ENCODE measurements around the gene MAP4.
"Not testable (repeated sequence)": the region's sequence is repeated elsewhere in the genome, so short reads cannot be mapped to it uniquely, and the experiment has no call there.

MAP4 gene

DNA sequence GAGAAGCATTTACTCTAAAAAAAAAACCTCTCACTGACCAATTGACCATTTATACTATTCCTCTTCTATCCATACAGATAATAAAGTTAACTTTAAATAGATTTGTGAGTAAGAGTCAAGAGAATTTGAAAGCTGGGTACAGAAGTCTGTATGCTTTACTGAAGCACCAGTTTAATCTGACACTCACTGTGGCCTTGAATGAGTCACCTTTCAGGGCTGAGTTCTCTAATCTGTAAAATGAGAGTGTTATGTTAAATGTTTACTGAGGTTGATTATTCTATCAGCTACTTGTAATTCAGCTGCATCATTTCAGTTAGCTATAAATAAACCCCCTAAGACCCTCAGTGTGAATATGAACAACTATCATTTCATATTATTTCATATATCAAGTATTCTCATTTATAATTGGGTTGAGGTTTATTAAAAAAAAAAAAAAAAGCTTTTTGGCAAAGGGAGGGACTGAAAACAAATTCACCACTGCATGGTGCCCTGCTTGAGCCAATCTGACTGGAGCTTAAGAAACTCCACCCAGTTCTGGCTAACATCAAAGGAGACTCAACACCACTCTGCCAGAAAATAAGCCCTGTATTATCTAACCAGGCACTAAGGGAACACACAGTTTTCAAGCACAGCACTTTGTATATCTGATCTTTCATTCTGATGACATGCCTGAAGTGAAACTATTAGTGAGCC is 2.8 kb downstream of the MAP4 start:
- no peak for DNase-seq (ENCODE audit: low read depth, low spot score)

DNA sequence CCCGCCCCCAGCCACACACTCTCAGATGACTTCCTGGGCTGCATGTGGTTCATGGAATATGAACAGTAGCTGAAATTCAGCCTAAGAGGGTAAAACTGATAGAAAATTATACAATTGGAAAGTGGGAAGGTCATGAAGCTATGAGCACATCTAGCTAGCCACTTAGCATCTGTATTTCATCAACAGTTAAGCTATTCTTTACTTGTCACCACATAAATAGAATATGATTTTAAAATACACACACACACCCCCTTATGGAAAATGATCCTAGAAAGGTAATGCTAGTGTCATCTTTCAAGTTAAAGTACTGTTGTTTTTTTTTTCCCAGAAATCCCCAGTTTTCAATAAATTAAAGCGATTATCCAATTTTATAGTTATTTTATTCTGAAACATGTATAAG is 3.6 kb downstream of the MAP4 start:
- DNase-seq (ENCODE audit: low read depth, low spot score) = no peak

DNA sequence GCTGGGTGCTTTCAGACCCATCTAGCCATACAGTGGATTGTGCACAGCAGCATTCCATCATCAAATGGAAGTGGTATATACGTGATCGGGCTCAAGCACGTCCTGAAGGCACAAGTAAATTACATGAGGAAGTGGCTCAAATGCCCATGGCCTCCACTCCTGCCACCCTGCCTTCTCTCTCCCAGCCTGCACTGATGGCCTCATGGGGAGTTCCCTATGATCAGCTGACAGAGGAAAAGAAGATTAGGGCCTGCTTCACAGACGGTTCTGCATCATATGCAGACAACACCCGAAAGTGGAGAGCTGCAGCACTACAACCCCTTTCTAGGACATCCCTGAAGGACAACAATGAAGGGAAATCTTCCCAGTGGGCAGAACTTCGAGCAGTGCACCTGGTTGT is 8.2 kb downstream of the MAP4 start:
- not testable (repeated sequence) for DNase-seq (ENCODE audit: low read depth, low spot score)

DNA sequence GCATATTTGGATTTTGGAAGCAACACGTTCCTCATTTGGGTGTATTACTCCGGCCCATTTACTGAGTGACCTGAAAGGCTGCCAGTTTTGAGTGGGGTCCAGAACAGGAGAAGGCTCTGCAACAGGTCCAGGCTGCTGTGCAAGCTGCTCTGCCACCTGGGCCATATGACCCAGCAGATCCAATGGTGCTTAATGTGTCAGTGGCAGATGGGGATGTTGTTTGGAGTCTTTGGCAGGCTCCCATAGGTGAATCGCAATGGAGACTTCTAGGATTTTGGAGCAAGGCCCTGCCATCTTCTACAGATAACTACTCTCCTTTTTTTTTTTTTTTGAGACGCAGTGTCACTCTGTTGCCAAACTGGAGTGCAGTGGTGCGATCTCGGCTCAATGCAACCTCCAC is 8.9 kb downstream of the MAP4 start:
- DNase-seq (ENCODE audit: low read depth, low spot score) = not testable (repeated sequence)

DNA sequence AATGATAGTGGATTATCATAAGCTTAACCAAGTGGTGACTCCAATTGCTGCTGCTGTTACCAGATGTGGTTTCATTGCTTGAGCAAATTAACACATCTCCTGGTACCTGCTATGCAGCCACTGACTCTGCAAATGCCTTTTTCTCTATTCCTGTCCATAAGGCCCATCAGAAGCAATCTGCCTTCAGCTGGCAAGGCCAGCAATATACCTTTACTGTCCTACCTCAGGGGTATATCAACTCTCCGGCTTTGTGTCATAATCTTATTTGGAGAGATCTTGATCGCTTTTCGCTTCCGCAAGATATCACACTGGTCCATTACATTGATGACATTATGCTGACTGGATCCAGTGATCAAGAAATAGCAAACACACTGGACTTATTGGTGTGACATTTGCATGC is 9.4 kb downstream of the MAP4 start:
- not testable (repeated sequence) for DNase-seq (ENCODE audit: low read depth, low spot score)

DNA sequence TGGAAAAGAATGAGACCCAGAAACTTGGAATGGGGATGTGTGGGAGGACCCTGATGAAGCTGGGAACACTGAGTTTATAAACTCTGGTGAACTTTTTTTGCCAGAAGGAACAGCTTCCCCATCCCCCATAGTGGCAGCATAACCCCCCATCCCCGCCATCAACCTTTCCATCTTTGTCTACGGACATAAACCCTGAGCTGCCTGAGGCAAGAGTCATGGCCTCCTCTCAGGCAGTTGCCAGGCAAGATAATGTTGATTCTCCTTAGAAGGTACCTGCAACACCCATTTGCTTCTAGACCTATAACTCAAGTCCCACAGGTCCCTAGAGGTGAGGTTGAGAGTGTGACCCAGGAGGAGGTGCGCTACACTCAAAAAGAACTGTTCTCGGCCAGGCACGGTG is 11.5 kb downstream of the MAP4 start:
- DNase-seq (ENCODE audit: low read depth, low spot score) = no peak

DNA sequence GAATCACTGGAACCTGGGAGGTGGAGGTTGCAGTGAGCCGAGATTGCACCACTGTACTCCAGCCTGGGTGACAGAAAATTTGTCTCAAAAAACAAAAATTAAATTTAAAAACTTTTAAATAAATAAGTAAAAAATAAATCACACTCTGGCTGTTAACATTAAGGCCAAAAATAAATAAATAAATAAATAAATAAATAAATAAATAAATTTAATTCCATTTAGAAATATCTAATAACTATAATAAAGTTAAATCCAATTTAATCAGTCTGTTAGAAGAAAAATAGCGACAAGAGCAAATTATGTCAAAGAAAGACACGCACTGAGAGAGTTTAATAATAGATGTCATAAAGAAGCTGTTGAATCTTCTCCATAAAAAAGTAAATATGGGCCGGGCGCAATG is 13.4 kb downstream of the MAP4 start:
- DNase-seq (ENCODE audit: low read depth, low spot score) = no peak

DNA sequence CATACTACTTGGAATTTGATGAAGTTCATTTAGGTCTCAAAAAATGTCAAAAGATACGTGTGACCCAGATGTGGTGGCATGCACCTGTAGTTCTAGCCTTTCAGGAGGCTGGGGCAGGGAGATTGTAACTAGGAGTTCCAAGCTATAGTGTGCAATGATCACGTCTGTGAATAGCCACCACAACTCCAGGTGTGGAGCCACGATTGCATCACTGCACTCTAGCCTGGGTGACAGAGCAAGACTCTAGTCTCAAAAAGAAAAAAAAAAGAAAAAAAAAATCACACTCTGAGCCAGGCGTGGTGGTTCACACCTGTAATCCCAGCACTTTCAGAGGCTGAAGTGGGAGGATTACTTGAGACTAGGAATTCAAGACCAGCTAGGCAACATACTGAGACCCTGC is 14.2 kb downstream of the MAP4 start:
- DNase-seq (ENCODE audit: low read depth, low spot score) = no peak

DNA sequence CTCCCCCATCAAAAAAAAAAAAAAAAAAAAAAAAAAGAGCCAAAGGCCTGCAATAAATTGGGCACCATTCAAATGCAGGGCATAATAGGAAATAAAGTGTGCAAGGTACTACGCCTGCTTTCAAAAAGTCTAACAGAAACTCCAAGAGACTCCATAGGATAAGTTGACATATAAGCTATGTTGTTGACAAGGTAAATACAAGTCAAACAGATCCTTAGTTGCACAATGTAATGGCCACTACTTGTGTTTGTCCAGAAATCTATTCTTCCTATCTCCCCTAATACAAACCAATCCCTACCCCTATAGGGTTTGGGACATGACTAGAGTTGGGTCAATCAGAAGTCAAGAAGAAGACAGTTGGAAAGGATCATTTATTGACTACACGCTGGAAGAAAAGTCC is 16.0 kb downstream of the MAP4 start:
- no peak for DNase-seq (ENCODE audit: low read depth, low spot score)

DNA sequence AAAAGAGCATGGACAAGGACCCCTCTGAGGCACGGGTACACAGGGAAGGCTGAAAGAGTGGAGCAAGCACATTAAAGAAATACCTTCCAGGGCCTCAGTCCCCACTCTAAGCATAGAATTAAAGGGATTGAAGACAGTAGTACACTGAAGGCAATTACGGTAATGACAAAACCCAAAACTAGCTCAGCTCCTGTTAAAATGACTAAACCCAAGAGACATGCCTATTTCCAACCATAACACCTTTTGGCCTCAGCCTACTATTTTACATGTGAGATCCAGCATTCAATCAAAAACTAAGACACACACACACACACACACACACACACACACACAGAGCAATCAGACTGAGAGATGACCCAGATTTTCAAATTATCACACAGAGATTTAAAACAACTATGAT is 19.8 kb downstream of the MAP4 start:
- DNase-seq (ENCODE audit: low read depth, low spot score) = no peak

DNA sequence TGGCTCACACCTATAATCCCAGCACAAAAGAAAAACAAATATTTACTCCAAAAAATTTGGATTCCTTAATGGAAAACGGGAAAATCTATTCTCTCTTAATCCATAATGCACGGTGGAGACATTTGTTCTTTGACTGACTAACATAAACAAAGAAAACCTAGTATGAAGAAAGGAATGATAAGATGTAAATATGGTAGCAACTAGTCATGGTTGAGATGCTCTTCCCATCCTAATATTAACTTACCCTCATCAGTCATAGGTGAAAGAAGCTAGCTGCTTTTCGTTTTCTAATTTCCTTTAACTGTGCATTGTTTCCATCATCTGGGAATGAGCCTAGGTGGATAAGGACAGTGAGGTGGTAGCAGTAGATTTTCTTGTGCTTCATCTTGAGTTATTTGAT is 22.0 kb downstream of the MAP4 start:
- no peak for DNase-seq (ENCODE audit: low read depth, low spot score)

DNA sequence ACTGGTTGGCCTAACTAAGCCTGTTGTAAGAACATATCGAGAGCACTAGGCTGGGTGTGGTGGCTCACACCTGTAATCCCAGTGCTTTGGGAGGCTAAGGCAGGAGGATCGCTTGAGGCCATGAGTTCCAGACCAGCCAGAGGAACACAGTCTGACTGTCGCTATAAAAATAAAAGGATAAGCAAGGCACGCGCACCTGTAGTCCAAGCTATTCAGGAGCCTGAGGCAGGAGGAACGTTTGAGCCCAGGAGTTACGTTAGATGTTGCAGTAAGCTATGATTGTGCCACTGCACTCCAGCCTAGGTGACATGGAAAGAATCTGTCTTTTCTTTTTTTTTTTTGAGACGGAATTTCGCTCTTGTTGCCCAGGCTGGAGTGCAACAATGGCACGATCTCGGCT is 24.9 kb downstream of the MAP4 start:
- DNase-seq (ENCODE audit: low read depth, low spot score) = no peak

DNA sequence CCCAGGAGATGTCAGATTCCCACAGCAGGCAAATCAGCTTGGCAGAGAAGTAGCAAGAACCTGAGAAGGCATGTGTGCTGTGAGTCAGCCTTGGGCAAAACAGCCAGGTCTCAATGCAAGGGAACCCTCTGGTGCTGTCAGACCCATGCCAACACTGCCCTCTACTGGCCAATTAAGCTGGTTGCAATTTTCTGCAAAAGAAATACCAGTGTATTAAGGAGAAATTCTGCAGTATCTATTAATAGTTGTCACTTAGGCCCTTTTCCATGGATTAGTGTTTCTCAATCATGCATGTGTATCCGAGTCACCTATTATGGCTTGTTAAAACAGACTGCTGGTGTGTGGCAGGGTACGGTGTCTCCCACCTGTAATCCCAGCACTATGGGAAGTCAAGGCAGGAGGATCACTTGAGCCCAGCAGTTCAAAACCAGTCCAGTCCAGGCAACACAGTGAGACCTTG is 26.2 kb downstream of the MAP4 start:
- DNase-seq (ENCODE audit: low read depth, low spot score) = peak; percentile 86

DNA sequence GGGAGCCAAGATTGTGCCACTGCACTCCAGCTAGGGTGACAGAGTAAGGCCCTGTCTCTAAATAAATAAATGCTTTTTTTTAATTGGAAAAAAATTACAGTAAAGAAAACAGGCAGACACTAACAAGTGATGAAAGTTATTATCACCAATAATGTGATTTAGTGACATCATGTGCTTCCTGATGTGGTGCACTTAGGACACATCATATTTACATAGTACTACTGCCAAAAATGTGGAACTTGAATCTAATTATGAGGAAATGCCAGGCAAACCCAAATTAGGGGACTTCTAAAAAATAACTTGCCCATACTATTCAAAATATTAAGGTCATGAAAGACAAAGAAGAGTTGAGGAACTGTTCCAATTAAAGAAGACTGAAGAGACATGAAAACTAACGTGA is 30.8 kb downstream of the MAP4 start:
- DNase-seq (ENCODE audit: low read depth, low spot score) = no peak

DNA sequence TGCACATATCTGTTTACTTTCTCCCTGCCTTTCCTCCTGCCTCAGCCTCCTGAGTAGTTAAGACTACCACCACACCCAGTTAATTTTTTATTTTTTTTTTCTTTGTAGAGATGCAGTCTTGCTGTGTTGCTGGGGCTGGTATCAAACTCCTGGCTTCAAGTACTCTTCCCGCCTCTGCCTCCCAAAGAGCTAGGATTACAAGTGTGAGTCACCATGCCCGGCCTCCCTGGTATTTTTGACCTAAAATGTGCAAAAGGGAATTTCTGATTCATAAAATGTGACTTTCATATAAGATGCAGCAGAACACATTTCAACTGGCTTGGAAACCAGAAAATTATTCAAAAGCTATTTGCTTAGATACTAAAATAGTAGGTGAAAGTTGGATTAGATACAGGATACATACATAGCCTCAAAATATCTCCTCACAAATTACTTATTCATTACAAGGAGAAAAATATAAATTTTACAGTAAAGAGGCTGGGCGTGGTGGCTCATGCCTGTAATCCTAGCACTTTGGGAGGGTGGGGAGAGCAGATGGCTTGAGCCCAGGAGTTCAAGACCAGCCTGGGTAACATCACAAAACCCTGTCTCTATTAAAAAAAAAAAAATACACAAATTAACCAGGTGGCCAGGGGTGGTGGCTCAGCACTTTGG is 32.0 kb downstream of the MAP4 start:
- peak; percentile 46 for DNase-seq (ENCODE audit: low read depth, low spot score)

DNA sequence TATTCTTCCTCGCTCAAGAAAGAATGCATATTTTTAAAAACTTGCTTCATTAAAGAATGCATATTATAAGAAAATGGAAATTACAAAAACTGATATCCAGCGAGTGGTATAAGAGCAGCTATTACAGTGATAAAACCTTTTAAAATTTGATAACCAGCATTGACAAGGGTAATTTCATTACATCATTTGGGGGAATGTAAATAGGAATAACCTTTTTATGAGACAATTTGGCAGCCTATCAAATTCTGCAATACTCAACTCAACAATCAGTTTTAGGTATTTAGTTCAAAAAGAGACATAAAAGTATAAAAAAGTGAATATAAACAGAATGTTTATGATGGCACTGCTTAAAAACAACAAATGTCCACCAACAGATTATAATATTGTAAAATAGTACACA is 35.4 kb downstream of the MAP4 start:
- DNase-seq (ENCODE audit: low read depth, low spot score) = no peak

DNA sequence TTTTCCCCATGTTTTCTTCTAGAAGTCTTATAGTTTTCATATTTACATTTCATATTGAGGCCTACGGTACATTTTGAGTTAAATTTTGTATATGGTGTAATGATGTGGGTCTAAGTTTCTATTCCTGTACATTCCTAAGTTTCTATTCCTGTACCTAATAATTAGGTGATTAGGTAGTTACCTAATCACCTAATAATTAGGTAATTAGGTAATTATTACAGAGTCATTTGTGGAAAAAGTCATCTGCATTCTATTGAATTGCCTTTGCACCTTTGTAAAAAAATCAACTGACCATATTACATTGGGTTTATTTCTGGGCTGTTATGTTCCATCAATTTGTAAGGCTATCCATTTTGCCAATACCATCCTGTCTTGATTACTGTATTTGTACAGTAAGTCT is 37.1 kb downstream of the MAP4 start:
- DNase-seq (ENCODE audit: low read depth, low spot score) = no peak

DNA sequence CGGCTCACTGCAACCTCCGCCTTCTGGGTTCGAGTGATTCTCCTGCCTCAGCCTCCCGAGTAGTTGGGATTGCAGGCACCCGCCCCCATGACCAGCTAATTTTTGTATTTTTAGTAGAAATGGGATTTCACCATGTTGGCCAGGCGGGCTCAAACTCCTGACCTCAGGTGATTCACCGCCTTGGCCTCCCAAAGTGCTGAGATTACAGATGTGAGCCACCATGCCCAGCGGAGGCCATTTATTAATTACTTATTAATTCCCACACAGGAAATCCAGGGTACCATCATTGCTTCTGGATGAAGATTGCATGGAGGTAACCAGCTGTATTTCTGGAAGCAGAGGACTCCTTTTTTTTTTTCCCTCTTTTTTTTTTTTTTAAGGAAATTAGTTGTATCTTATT is 37.8 kb downstream of the MAP4 start:
- DNase-seq (ENCODE audit: low read depth, low spot score) = no peak

DNA sequence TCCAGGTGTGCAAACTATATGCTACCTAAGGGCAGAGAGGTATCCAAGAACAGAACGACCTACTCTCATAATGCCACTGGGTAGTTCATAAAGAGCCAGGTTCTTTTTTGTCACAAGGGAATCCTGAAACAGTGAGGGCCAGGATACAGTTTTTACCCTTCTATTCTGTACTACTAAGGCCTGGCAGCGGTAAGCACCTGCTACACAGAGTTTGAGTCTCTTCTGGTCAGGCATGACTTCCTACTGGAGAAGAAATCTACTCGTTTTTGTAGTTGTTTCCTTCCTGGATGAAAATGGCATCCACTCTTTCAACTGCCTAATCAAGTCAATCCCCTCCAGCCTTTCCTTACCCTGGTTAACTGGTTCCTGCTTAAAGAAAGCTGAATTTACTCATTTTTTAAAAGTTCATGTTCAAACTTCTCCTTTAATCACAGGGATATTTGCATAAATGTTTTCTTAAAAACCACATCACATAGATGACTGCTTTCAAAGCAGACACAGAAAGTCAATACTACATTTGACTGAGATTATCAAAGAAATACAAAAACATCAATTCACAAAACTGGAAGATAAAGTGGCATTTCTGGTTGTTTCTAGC is 40.0 kb downstream of the MAP4 start:
- no peak for DNase-seq (ENCODE audit: low read depth, low spot score)

DNA sequence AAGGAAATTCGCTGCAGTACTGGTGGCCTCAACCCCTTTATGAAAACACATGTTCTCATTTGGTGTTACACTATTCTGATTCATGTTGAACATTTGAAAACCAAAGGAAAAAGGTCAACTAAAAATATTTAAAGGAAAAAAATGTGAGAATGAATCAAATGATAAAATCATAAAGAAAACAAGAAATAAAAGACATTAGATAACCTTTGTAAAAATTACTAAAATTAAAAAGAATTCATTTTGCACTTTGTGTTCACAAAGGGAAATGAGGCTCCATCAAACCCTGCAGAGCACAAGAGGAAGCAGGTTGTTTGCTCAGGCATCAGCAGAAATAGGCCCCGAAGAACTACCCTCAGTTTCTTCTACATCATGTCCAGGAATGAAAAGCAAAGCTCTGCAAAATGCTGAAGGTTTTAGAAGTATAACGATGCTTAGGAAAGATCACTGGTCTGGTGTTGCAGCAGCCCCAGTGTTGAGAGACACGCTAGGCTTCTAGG is 41.2 kb downstream of the MAP4 start:
- no peak for DNase-seq (ENCODE audit: low read depth, low spot score)

DNA sequence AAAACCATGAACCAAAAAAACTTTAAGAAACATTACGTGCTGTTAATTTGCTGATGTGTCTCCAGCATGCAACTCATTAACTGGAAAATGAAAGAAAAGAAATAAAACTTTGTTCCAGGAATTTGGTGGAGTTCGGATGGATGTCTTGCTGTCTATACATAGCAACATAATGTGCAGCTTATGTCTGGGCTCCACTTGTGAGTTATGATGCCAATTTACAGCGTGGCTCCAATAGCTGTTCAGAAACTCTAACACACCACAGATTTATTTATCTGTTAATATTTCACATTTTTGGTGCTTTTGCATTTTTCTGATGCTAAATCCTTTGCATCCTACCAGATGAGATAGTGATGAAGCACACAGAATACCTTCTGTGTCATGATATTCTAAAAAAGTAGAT is 45.1 kb downstream of the MAP4 start:
- no peak for DNase-seq (ENCODE audit: low read depth, low spot score)

DNA sequence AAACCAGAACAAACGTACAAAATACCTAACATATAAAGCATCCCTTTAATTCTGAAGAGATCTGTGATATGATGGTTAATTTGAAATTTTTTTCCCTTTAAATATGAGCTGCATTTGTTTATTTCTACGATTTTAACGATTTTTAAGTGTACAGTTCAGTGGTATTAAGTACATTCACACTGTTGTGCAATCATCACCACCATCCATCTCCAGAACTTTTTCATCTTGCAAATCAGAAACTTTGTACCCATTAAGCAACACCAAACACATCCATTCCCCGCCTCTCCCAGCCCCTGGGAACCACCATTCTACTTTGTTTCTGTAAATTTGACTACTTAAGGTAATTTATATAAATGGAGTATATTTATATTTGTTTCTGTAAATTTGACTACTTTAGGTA is 51.5 kb downstream of the MAP4 start:
- DNase-seq (ENCODE audit: low read depth, low spot score) = no peak
